Effector memory CD4-positive, alpha-beta T cell (primary cell): Measurements from ENCODE around the gene TMEM161B.
A peak's percentile ranks its signal among the peaks of the same experiment; 100 is the strongest.
"Not testable (repeated sequence)": the region's sequence is repeated elsewhere in the genome, so short reads cannot be mapped to it uniquely, and the experiment has no call there.

Source experiments
- DNase-seq, 3 donors: peaks; one replicate each; pipeline ENCODE4 v3.0.0-alpha.2; 2020
- H3K27ac ChIP-seq: 2 replicates; pipeline ENCODE4 v1.7.0; 2013; ENCODE audit warnings: mild to moderate bottlenecking, low read length, moderate library complexity; ENCODE audit not compliant: insufficient read depth, poor library complexity, severe bottlenecking
- H3K27me3 ChIP-seq: replicated peaks from 2 replicates; pipeline ENCODE4 v1.7.0; 2013; ENCODE audit warnings: mild to moderate bottlenecking, low read length; ENCODE audit not compliant: insufficient read depth, control insufficient read depth, poor library complexity, severe bottlenecking
- H3K36me3 ChIP-seq: 2 replicates; pipeline ENCODE4 v1.7.0; 2013; ENCODE audit warnings: mild to moderate bottlenecking, low read length, moderate library complexity; ENCODE audit not compliant: control insufficient read depth, insufficient read depth
- H3K4me1 ChIP-seq: 2 replicates; pipeline ENCODE4 v1.7.0; 2013; ENCODE audit warnings: low read length, mild to moderate bottlenecking; ENCODE audit not compliant: control insufficient read depth, insufficient read depth, poor library complexity, severe bottlenecking
- H3K4me3 ChIP-seq: 2 replicates; pipeline ENCODE4 v1.7.0; 2013; ENCODE audit warnings: low read length, low read depth, mild to moderate bottlenecking; ENCODE audit not compliant: insufficient read depth, poor library complexity, severe bottlenecking
- H3K9me3 ChIP-seq: 2 replicates; pipeline ENCODE4 v1.7.0; 2013; ENCODE audit warnings: mild to moderate bottlenecking, low read length, moderate library complexity; ENCODE audit not compliant: control insufficient read depth

The TMEM161B gene

GRCh38 chr5:88251048-88251711 is 17.5 kb downstream of the TMEM161B start:
- H3K9me3 ChIP-seq, result no peaks in the 10 kb centered on the region
- H3K27me3 ChIP-seq, result no peaks in the 10 kb centered on the region
- no peaks in the 10 kb centered on the region for H3K4me1 ChIP-seq
- no peak overlapping the region for H3K4me3 ChIP-seq
- DNase-seq, result peak in 1 of 3 donors; percentile 2
- H3K27ac ChIP-seq, result no peak overlapping the region
- no peaks in the 10 kb centered on the region for H3K36me3 ChIP-seq

- no peak for DNase-seq
- no peak overlapping the region for H3K4me3 ChIP-seq
- H3K27ac ChIP-seq, result no peak overlapping the region
- H3K9me3 ChIP-seq, result no peaks in the 10 kb centered on the region
- no peaks in the 10 kb centered on the region for H3K36me3 ChIP-seq
- no peaks in the 10 kb centered on the region for H3K27me3 ChIP-seq
- no peaks in the 10 kb centered on the region for H3K4me1 ChIP-seq
Observed at GRCh38 chr5:88250010-88250409, 18.6 kb downstream of the TMEM161B start.

- no peaks in the 10 kb centered on the region for H3K4me1 ChIP-seq
- no peaks in the 10 kb centered on the region for H3K27me3 ChIP-seq
- no peaks in the 10 kb centered on the region for H3K9me3 ChIP-seq
- DNase-seq, result no peak
- no peak overlapping the region for H3K4me3 ChIP-seq
- no peaks in the 10 kb centered on the region for H3K36me3 ChIP-seq
- H3K27ac ChIP-seq, result no peak overlapping the region
Observed at GRCh38 chr5:88248743-88249540, 19.7 kb downstream of the TMEM161B start.

- DNase-seq, result no peak
- Histone ChIP-seq H3K36me3 (no peaks in the 10 kb centered on the region), H3K4me1 (no peaks in the 10 kb centered on the region), H3K4me3 (no peak overlapping the region), H3K27ac (no peak overlapping the region), H3K9me3 (no peaks in the 10 kb centered on the region), H3K27me3 (no peaks in the 10 kb centered on the region)
Observed at GRCh38 chr5:88248094-88248493, 20.6 kb downstream of the TMEM161B start.

GRCh38 chr5:88245893-88246244 is 22.8 kb downstream of the TMEM161B start:
- Histone ChIP-seq H3K4me3 (no peak overlapping the region), H3K4me1 (no peaks in the 10 kb centered on the region)

GRCh38 chr5:88245241-88245892 is 23.3 kb downstream of the TMEM161B start:
- H3K27ac ChIP-seq, result no peak overlapping the region
- no peaks in the 10 kb centered on the region for H3K36me3 ChIP-seq
- no peaks in the 10 kb centered on the region for H3K4me1 ChIP-seq
- H3K27me3 ChIP-seq, result no peaks in the 10 kb centered on the region
- no peaks in the 10 kb centered on the region for H3K9me3 ChIP-seq
- H3K4me3 ChIP-seq, result no peak overlapping the region
- DNase-seq, result no peak

More at GRCh38 chr5:88245893-88246244, 22.8 kb downstream of the TMEM161B start:
- Histone ChIP-seq H3K27ac (no peak overlapping the region), H3K27me3 (no peaks in the 10 kb centered on the region), H3K36me3 (no peaks in the 10 kb centered on the region), H3K9me3 (no peaks in the 10 kb centered on the region)
- no peak for DNase-seq

GRCh38 chr5:88244686-88245085 is 24.0 kb downstream of the TMEM161B start:
- Histone ChIP-seq H3K27me3 (no peaks in the 10 kb centered on the region), H3K4me3 (no peak overlapping the region), H3K9me3 (no peaks in the 10 kb centered on the region), H3K36me3 (no peaks in the 10 kb centered on the region), H3K27ac (no peak overlapping the region), H3K4me1 (no peaks in the 10 kb centered on the region)
- DNase-seq, result no peak

GRCh38 chr5:88243493-88243892 is 25.2 kb downstream of the TMEM161B start:
- H3K9me3 ChIP-seq, H3K27ac ChIP-seq, H3K27me3 ChIP-seq, H3K36me3 ChIP-seq, H3K4me1 ChIP-seq, DNase-seq, H3K4me3 ChIP-seq: not testable (repeated sequence)

GRCh38 chr5:88238732-88239131 is 29.9 kb downstream of the TMEM161B start:
- no peak for DNase-seq
- no peak overlapping the region for H3K27ac ChIP-seq
- no peaks in the 10 kb centered on the region for H3K36me3 ChIP-seq
- no peaks in the 10 kb centered on the region for H3K4me1 ChIP-seq
- no peak overlapping the region for H3K4me3 ChIP-seq
- no peaks in the 10 kb centered on the region for H3K27me3 ChIP-seq
- no peaks in the 10 kb centered on the region for H3K9me3 ChIP-seq
